Karpas-422 (cell line): ENCODE measurements around the gene HCRTR2. TPM values are rescaled to one million over a fixed set of nuclear protein-coding genes. Genes with fewer than 3 reads are reported as not detected.
"Not testable (repeated sequence)": the region's sequence is repeated elsewhere in the genome, so short reads cannot be mapped to it uniquely, and the experiment has no call there.

Experiments used
- DNase-seq: peaks from one replicate; pipeline ENCODE4 v3.0.0-alpha.2; 2015
- H2AFZ ChIP-seq: fragments of 200-600 bp; sonication (generic); 2 replicates; pipeline ENCODE4 v1.6.1; 2014; ENCODE audit warnings: antibody characterized with exemption, low read length, mixed read lengths
- H3K27ac ChIP-seq: fragments of 200-600 bp; sonication (generic); 2 replicates; pipeline ENCODE4 v1.5.1; 2014; ENCODE audit warnings: mild to moderate bottlenecking, low read length, moderate library complexity
- H3K27me3 ChIP-seq: fragments of 200-600 bp; sonication (generic); 2 replicates; pipeline ENCODE4 v1.6.1; 2014; ENCODE audit warnings: low read length, mixed read lengths
- H3K36me3 ChIP-seq: fragments of 200-600 bp; sonication (generic); 2 replicates; pipeline ENCODE4 v1.6.1; 2014; ENCODE audit warnings: low read length, mixed read lengths; ENCODE audit not compliant: insufficient read depth
- H3K4me1 ChIP-seq: fragments of 200-600 bp; sonication (generic); 2 replicates; pipeline ENCODE4 v1.6.1; 2014; ENCODE audit warnings: mild to moderate bottlenecking, low read length, mixed read lengths
- H3K4me2 ChIP-seq: fragments of 200-600 bp; sonication (generic); 2 replicates; pipeline ENCODE4 v1.6.1; 2014; ENCODE audit warnings: low read length, low read depth, mild to moderate bottlenecking; ENCODE audit not compliant: poor library complexity, severe bottlenecking
- H3K4me3 ChIP-seq: fragments of 200-600 bp; sonication (generic); 2 replicates; pipeline ENCODE4 v1.5.1; 2014; ENCODE audit warnings: mild to moderate bottlenecking, antibody characterized with exemption, low read length, mixed read lengths
- H3K79me2 ChIP-seq: fragments of 200-600 bp; sonication (generic); 2 replicates; pipeline ENCODE4 v1.6.1; 2014; ENCODE audit warnings: mild to moderate bottlenecking, low read length, mixed read lengths
- H3K9ac ChIP-seq: fragments of 200-600 bp; sonication (generic); 2 replicates; pipeline ENCODE4 v1.6.0; 2014; ENCODE audit warnings: low read length
- H3K9me2 ChIP-seq: fragments of 200-600 bp; sonication (generic), shearing (Covaris generic); replicated peaks from 2 replicates; pipeline ENCODE4 v1.6.0; 2014; ENCODE audit warnings: mild to moderate bottlenecking, low read length, moderate library complexity; ENCODE audit not compliant: insufficient read depth
- H3K9me3 ChIP-seq: fragments of 300-700, 200-600 bp; sonication (generic); 2 replicates; pipeline ENCODE4 v1.6.1; 2014; ENCODE audit warnings: low read length, mixed read lengths
- H4K20me1 ChIP-seq: fragments of 200-600 bp; sonication (generic); 2 replicates; pipeline ENCODE4 v1.6.1; 2014; ENCODE audit warnings: mild to moderate bottlenecking, antibody characterized with exemption, low read length, low read depth; ENCODE audit not compliant: insufficient read depth
- total RNA-seq: library from RNA; depleted of rRNA; stranded (reverse); fragments of >200 nt; shearing (Covaris generic); gene quantifications from 2 replicates; pipeline ENCODE4 v1.2.3, GENCODE V29; 2014; ENCODE audit warnings: low replicate concordance

HCRTR2 gene
- total RNA-seq, 1 experiment from 2014 or later, result not detected

- H3K9me3 ChIP-seq, result peaks cover 13% of the 10 kb centered on the region
- not testable (repeated sequence) for H3K79me2 ChIP-seq, H4K20me1 ChIP-seq, H3K4me3 ChIP-seq, H3K27me3 ChIP-seq, H3K27ac ChIP-seq, H3K4me1 ChIP-seq, H3K36me3 ChIP-seq, H3K9ac ChIP-seq, H3K9me2 ChIP-seq, H3K4me2 ChIP-seq, DNase-seq, H2AFZ ChIP-seq
Measured at GRCh38 chr6:55158784-55159183, 15.5 kb upstream of the HCRTR2 start.

- Histone ChIP-seq H3K4me2 (no peak overlapping the region), H3K9ac (no peak overlapping the region), H3K9me3 (peaks cover 4% of the 10 kb centered on the region; the same call in 1 of the 2 replicates), H4K20me1 (no peaks in the 10 kb centered on the region), H3K4me3 (no peak overlapping the region), H3K27me3 (no peaks in the 10 kb centered on the region), H3K27ac (no peak overlapping the region), H2AFZ (no peak overlapping the region), H3K79me2 (no peaks in the 10 kb centered on the region), H3K9me2 (no peaks in the 10 kb centered on the region), H3K4me1 (no peaks in the 10 kb centered on the region), H3K36me3 (no peaks in the 10 kb centered on the region)
- DNase-seq, result no peak
Measured at GRCh38 chr6:55167860-55168259, 6.5 kb upstream of the HCRTR2 start.

- H3K9me2 ChIP-seq, result no peaks in the 10 kb centered on the region
- no peak overlapping the region for H3K4me3 ChIP-seq
- no peak overlapping the region for H3K27ac ChIP-seq
- no peak overlapping the region for H2AFZ ChIP-seq
- no peaks in the 10 kb centered on the region for H3K36me3 ChIP-seq
- peaks cover 20% of the 10 kb centered on the region; the same call in 1 of the 2 replicates for H3K9me3 ChIP-seq
- H3K4me2 ChIP-seq, result no peak overlapping the region
- no peaks in the 10 kb centered on the region for H3K4me1 ChIP-seq
- H4K20me1 ChIP-seq, result no peaks in the 10 kb centered on the region
- H3K79me2 ChIP-seq, result no peaks in the 10 kb centered on the region
- H3K9ac ChIP-seq, result no peak overlapping the region
- no peaks in the 10 kb centered on the region for H3K27me3 ChIP-seq
- DNase-seq, result no peak
Measured at GRCh38 chr6:55175078-55176049, 1.0 kb downstream of the HCRTR2 start.

- H3K36me3 ChIP-seq, result no peaks in the 10 kb centered on the region
Measured at GRCh38 chr6:55176958-55177357, 2.6 kb downstream of the HCRTR2 start.

GRCh38 chr6:55180258-55180657, 5.9 kb downstream of the HCRTR2 start:
- H2AFZ ChIP-seq, result no peak overlapping the region
- H3K9me3 ChIP-seq, result peaks cover 12% of the 10 kb centered on the region; the same call in 1 of the 2 replicates
- H3K4me2 ChIP-seq, result no peak overlapping the region
- no peaks in the 10 kb centered on the region for H3K9me2 ChIP-seq
- H3K27ac ChIP-seq, result no peak overlapping the region
- H3K79me2 ChIP-seq, result no peaks in the 10 kb centered on the region
- H3K9ac ChIP-seq, result no peak overlapping the region
- no peaks in the 10 kb centered on the region for H3K4me1 ChIP-seq
- H3K36me3 ChIP-seq, result no peaks in the 10 kb centered on the region
- no peaks in the 10 kb centered on the region for H4K20me1 ChIP-seq
- no peak for DNase-seq
- H3K27me3 ChIP-seq, result no peaks in the 10 kb centered on the region
- no peak overlapping the region for H3K4me3 ChIP-seq

More at GRCh38 chr6:55176958-55177357, 2.6 kb downstream of the HCRTR2 start:
- H3K27me3 ChIP-seq, result no peaks in the 10 kb centered on the region
- no peaks in the 10 kb centered on the region for H3K9me2 ChIP-seq
- H3K9ac ChIP-seq, result no peak overlapping the region
- no peak overlapping the region for H2AFZ ChIP-seq
- no peaks in the 10 kb centered on the region for H3K4me1 ChIP-seq
- no peaks in the 10 kb centered on the region for H4K20me1 ChIP-seq
- no peak overlapping the region for H3K4me3 ChIP-seq
- H3K4me2 ChIP-seq, result no peak overlapping the region
- no peak for DNase-seq
- no peaks in the 10 kb centered on the region for H3K79me2 ChIP-seq
- peaks cover 16% of the 10 kb centered on the region; the same call in 1 of the 2 replicates for H3K9me3 ChIP-seq
- no peak overlapping the region for H3K27ac ChIP-seq

- Histone ChIP-seq H3K9me2 (no peaks in the 10 kb centered on the region), H3K9me3 (peaks cover 8% of the 10 kb centered on the region; the same call in 1 of the 2 replicates), H3K9ac (no peak overlapping the region), H3K27ac (no peak overlapping the region), H3K4me3 (no peak overlapping the region), H2AFZ (no peak overlapping the region), H3K4me2 (no peak overlapping the region), H3K27me3 (no peaks in the 10 kb centered on the region), H4K20me1 (no peaks in the 10 kb centered on the region), H3K36me3 (no peaks in the 10 kb centered on the region), H3K79me2 (no peaks in the 10 kb centered on the region), H3K4me1 (no peaks in the 10 kb centered on the region)
- no peak for DNase-seq
Measured at GRCh38 chr6:55182016-55182650, 7.8 kb downstream of the HCRTR2 start.

GRCh38 chr6:55184782-55185530, 10.6 kb downstream of the HCRTR2 start:
- Histone ChIP-seq H3K9me2 (no peaks in the 10 kb centered on the region), H2AFZ (no peak overlapping the region), H3K9ac (no peak overlapping the region), H3K9me3 (0 out of 2 replicates have a peak, but pooled peaks cover 4% of the 10 kb centered on the region), H3K4me2 (no peak overlapping the region), H3K27ac (no peak overlapping the region), H3K27me3 (no peaks in the 10 kb centered on the region), H3K4me1 (no peaks in the 10 kb centered on the region), H3K79me2 (no peaks in the 10 kb centered on the region), H4K20me1 (no peaks in the 10 kb centered on the region), H3K36me3 (no peaks in the 10 kb centered on the region), H3K4me3 (no peak overlapping the region)
- DNase-seq, result no peak

- H3K9ac ChIP-seq, result no peak overlapping the region
- no peaks in the 10 kb centered on the region for H3K4me1 ChIP-seq
- no peaks in the 10 kb centered on the region for H3K9me3 ChIP-seq
- no peak overlapping the region for H3K27ac ChIP-seq
- no peaks in the 10 kb centered on the region for H3K27me3 ChIP-seq
- no peak overlapping the region for H2AFZ ChIP-seq
- H3K79me2 ChIP-seq, result no peaks in the 10 kb centered on the region
- H3K36me3 ChIP-seq, result no peaks in the 10 kb centered on the region
- DNase-seq, result no peak
- H3K4me3 ChIP-seq, result no peak overlapping the region
- H3K9me2 ChIP-seq, result no peaks in the 10 kb centered on the region
- no peaks in the 10 kb centered on the region for H4K20me1 ChIP-seq
- no peak overlapping the region for H3K4me2 ChIP-seq
Measured at GRCh38 chr6:55198715-55199114, 24.4 kb downstream of the HCRTR2 start.
